GM12872 (cell line): ENCODE measurements around the gene ADGRA3.

Experiments used
- CTCF ChIP-seq: IDR thresholded peaks from 3 replicates; pipeline ENCODE4 v1.5.1; 2011; ENCODE audit warnings: low read depth, mild to moderate bottlenecking, low read length, moderate library complexity; ENCODE audit not compliant: insufficient read depth

Gene ADGRA3

GRCh38 chr4:22471999-22472461 lies 43.8 kb downstream of the ADGRA3 start:
- TF ChIP-seq CTCF = no peak

- TF ChIP-seq CTCF = no peak
Measured at GRCh38 chr4:22471419-22471818, 44.4 kb downstream of the ADGRA3 start.

- TF ChIP-seq CTCF = no peak
Measured at GRCh38 chr4:22466581-22466980, 49.3 kb downstream of the ADGRA3 start.

GRCh38 chr4:22465996-22466395 lies 49.9 kb downstream of the ADGRA3 start:
- TF ChIP-seq CTCF = no peak

GRCh38 chr4:22465349-22465748 lies 50.5 kb downstream of the ADGRA3 start:
- TF ChIP-seq CTCF = no peak

- no peak for TF ChIP-seq CTCF
Measured at GRCh38 chr4:22463179-22463578, 52.7 kb downstream of the ADGRA3 start.

- TF ChIP-seq CTCF = no peak
Measured at GRCh38 chr4:22462688-22463087, 53.2 kb downstream of the ADGRA3 start.

GRCh38 chr4:22460266-22460665 lies 55.6 kb downstream of the ADGRA3 start:
- no peak for TF ChIP-seq CTCF
